Adrenal gland (tissue), 12 donors: ENCODE measurements around the gene SPNS3. TPM values are rescaled to one million over a fixed set of nuclear protein-coding genes. Genes with fewer than 3 reads are reported as not detected.
A peak's percentile ranks its signal among the peaks of the same experiment; 100 is the strongest.

Source experiments
- DNase-seq, 7 donors: peaks; one replicate each; pipeline ENCODE4 v3.0.0-alpha.2; 2019 to 2020
- H3K27ac ChIP-seq, 5 donors: fragments of 200-600 bp; sonication (generic) in 4 of 5; 1 replicate in 3 of 5; 2 replicates in 2 of 5; pipeline versions ENCODE4 v1.5.1 to v1.8.0; 2016 to 2020; ENCODE audit warnings: mild to moderate bottlenecking in 1 of 5
- H3K27me3 ChIP-seq: fragments of 200-600 bp; 2 replicates; pipeline ENCODE4 v1.8.0; 2021
- H3K36me3 ChIP-seq, 2 donors: fragments of 200-600 bp; replicated peaks in 1 of 2; 1 replicate in 1 of 2; 2 replicates in 1 of 2; pipeline versions ENCODE4 v1.5.1 to v1.8.0; 2018 to 2022
- H3K4me1 ChIP-seq, 2 donors: fragments of 200-600 bp; replicated peaks in 1 of 2; 1 replicate in 1 of 2; 2 replicates in 1 of 2; pipeline versions ENCODE4 v1.5.1 to v1.8.0; 2018 to 2021
- H3K4me3 ChIP-seq, 4 donors: fragments of 200-600 bp; sonication (generic) in 3 of 4; one replicate each; pipeline ENCODE4 v1.5.1; 2016 to 2018
- H3K9me3 ChIP-seq, 3 donors: fragments of 200-600 bp; sonication (generic) in 1 of 3; replicated peaks in 1 of 3; 1 replicate in 2 of 3; 2 replicates in 1 of 3; pipeline versions ENCODE4 v1.5.1 to v1.8.0; 2016 to 2021
- POLR2A ChIP-seq, 2 donors: fragments of 450-650 bp; IDR thresholded peaks; one replicate each; pipeline ENCODE4 v1.6.1; 2017; ENCODE audit warnings: antibody characterized with exemption in 2 of 2, mild to moderate bottlenecking in 2 of 2, moderate library complexity in 1 of 2
- WGBS, 4 donors: extraction: QIAGEN DNeasy Blood & Tissue Kit in 2 of 4; methylation state at CpG; one replicate each; pipeline versions ENCODE4 v1.1.5 to v1.1.7; 2013 to 2017; 5-methylcytosine and 5-hydroxymethylcytosine counted together
- intact Hi-C, 2 donors: fragments of 100-400 bp; cut with DNase I; formaldehyde crosslinking; loops; one replicate each; pipeline versions ENCODE4 v1.14.1 to v1.15.0; 2022 to 2023
- polyA plus RNA-seq, 3 donors: library from polyadenylated mRNA; stranded (reverse); fragments of 200-250 nt in 2 of 3; fragments of 350-450 nt in 1 of 3; fragmentation: Illumina TruSeq in 1 of 3; extraction: RNeasy Lipid Tissue Mini Kit (QIAGEN cat#74804) in 1 of 3; gene quantifications; one replicate each; pipeline ENCODE4 v1.2.3, GENCODE V29; 2013 to 2014
- total RNA-seq, 9 donors: library from RNA; depleted of rRNA in 4 of 9; stranded (reverse); fragments of >200 nt in 4 of 9; fragments of 120-200 nt in 1 of 9; fragmentation: NEBNext Ultra II Directional in 1 of 9; extraction: Animal tissue kit (Norgen Biotek cat#: 25700) in 1 of 9; gene quantifications; one replicate each; pipeline versions ENCODE4 v1.1.0 to v1.2.4, GENCODE V29; 2013 to 2023
- TF ChIP-seq, protein P1 (sequence below), 6 experiments: fragments of 450-650 bp in 4 of 6; fragments of 200-600 bp in 2 of 6; sonication (generic) in 1 of 6; IDR thresholded peaks; 1 replicate in 5 of 6; 2 replicates in 1 of 6; pipeline versions ENCODE4 v1.5.1 to v1.8.0; 2016 to 2021; ENCODE audit warnings: antibody characterized with exemption in 6 of 6, mild to moderate bottlenecking in 2 of 6, moderate library complexity in 1 of 6
- donor health status: healthy with polysubstance abuse.
- donor health status: Bipolar disorder and iron deficiency.
- donor health status: DM: yes; HTN: yes; CAD: no.
- donor health status: DM: no; HTN: no; CAD: no.
- donor health status: DM: no; HTN: no; CAD: no.
- donor health status: DM: yes; HTN: yes; CAD: no.

The SPNS3 gene
- total and polyA plus RNA-seq, 12 donors = 0.33 to 10.5 (median 4.3) TPM

- no peaks in the 10 kb centered on the region for H3K27me3 ChIP-seq
- DNase-seq = no peak
- peaks cover 10 to 32% of the 10 kb centered on the region in 2 donors for H3K4me1 ChIP-seq
- peak overlapping the region in 1 of 5 donors; percentile 61 for H3K27ac ChIP-seq
- TF ChIP-seq, protein P1, sequence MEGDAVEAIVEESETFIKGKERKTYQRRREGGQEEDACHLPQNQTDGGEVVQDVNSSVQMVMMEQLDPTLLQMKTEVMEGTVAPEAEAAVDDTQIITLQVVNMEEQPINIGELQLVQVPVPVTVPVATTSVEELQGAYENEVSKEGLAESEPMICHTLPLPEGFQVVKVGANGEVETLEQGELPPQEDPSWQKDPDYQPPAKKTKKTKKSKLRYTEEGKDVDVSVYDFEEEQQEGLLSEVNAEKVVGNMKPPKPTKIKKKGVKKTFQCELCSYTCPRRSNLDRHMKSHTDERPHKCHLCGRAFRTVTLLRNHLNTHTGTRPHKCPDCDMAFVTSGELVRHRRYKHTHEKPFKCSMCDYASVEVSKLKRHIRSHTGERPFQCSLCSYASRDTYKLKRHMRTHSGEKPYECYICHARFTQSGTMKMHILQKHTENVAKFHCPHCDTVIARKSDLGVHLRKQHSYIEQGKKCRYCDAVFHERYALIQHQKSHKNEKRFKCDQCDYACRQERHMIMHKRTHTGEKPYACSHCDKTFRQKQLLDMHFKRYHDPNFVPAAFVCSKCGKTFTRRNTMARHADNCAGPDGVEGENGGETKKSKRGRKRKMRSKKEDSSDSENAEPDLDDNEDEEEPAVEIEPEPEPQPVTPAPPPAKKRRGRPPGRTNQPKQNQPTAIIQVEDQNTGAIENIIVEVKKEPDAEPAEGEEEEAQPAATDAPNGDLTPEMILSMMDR (IDR thresholded peaks at IDR 0.05) = no peak
- TF ChIP-seq POLR2A (IDR thresholded peaks at IDR 0.05) = no peak
- H3K4me3 ChIP-seq = no peak overlapping the region
- no peaks in the 10 kb centered on the region for H3K9me3 ChIP-seq
- intact Hi-C loops = no loop called here
- peaks cover 0 to 15% of the 10 kb centered on the region in 2 donors for H3K36me3 ChIP-seq
- 72 to 80% (median 75%) methylated on average over 1 to 27 of the region's 27 CpGs for WGBS, 4 donors
Observed at GRCh38 chr17:4534928-4535666, 101.4 kb downstream of the SPNS3 start.

GRCh38 chr17:4535667-4536258 is 102.0 kb downstream of the SPNS3 start:
- WGBS, 4 donors = 37 to 78% (median 46%) methylated on average over 3 to 19 of the region's 19 CpGs
- DNase-seq = no peak
- peaks cover 10 to 32% of the 10 kb centered on the region in 2 donors for H3K4me1 ChIP-seq
- intact Hi-C loops = no loop called here
- H3K36me3 ChIP-seq = peaks cover 0 to 15% of the 10 kb centered on the region in 2 donors
- H3K27me3 ChIP-seq = no peaks in the 10 kb centered on the region
- H3K27ac ChIP-seq = peak overlapping the region in 2 of 5 donors; percentile 26 to 84
- H3K4me3 ChIP-seq = no peak overlapping the region
- H3K9me3 ChIP-seq = no peaks in the 10 kb centered on the region
- TF ChIP-seq, protein P1 (IDR thresholded peaks at IDR 0.05) = no peak
- no peak for TF ChIP-seq POLR2A (IDR thresholded peaks at IDR 0.05)

DNA sequence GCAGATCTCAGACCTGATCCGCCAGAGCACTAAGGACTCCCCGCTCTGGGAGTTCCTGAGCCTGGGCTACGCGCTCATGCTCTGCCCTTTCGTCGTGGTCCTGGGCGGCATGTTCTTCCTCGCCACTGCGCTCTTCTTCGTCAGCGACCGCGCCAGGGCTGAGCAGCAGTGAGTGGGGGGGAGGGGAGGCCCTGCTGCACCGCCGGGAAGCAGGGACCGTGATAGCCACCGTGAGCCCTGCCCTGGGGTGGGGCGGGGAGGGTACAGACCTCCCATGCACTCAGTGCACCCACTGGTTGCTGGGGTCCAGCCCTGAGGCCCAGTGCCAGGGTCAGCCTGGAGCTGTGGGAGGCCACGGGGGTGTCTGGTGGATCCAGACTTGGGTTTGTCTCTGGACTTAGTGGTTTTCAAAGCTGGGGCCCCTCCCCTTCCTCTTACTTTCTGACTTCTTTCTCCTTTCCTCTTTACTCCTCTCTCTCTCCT is 102.6 kb downstream of the SPNS3 start:
- peak overlapping the region in 2 of 5 donors; percentile 26 to 84 for H3K27ac ChIP-seq
- peaks cover 0 to 17% of the 10 kb centered on the region in 2 donors for H3K36me3 ChIP-seq
- 15 to 32% (median 28%) methylated on average over 4 to 19 of the region's 19 CpGs for WGBS, 4 donors
- TF ChIP-seq, protein P1 (IDR thresholded peaks at IDR 0.05) = no peak
- TF ChIP-seq POLR2A (IDR thresholded peaks at IDR 0.05) = no peak
- peaks cover 10 to 32% of the 10 kb centered on the region in 2 donors for H3K4me1 ChIP-seq
- H3K27me3 ChIP-seq = no peaks in the 10 kb centered on the region
- intact Hi-C loops = no loop called here
- no peak for DNase-seq
- no peaks in the 10 kb centered on the region for H3K9me3 ChIP-seq
- no peak overlapping the region for H3K4me3 ChIP-seq

- TF ChIP-seq, protein P1 (IDR thresholded peaks at IDR 0.05) = no peak
- no peak for TF ChIP-seq POLR2A (IDR thresholded peaks at IDR 0.05)
- Histone ChIP-seq H3K4me1 (peaks cover 10 to 32% of the 10 kb centered on the region in 2 donors), H3K27me3 (no peaks in the 10 kb centered on the region), H3K27ac (peak overlapping the region in 2 of 5 donors; percentile 26 to 84), H3K4me3 (no peak overlapping the region), H3K36me3 (peaks cover 0 to 23% of the 10 kb centered on the region in 2 donors), H3K9me3 (no peaks in the 10 kb centered on the region)
- WGBS, 4 donors = 40 to 51% (median 46%) methylated on average over 16 to 18 of the region's 18 CpGs
- DNase-seq = peak in 1 of 7 donors; percentile 48
- intact Hi-C loops = no loop called here
Observed at GRCh38 chr17:4536742-4537411, 103.1 kb downstream of the SPNS3 start.
